Measurements from ENCODE around the gene APOO. TPM values are rescaled to one million over a fixed set of nuclear protein-coding genes. Genes with fewer than 3 reads are reported as not detected.

The APOO gene
- total and polyA plus RNA-seq, 10 donors = 5.8 to 18.0 (median 11.9) TPM

DNA sequence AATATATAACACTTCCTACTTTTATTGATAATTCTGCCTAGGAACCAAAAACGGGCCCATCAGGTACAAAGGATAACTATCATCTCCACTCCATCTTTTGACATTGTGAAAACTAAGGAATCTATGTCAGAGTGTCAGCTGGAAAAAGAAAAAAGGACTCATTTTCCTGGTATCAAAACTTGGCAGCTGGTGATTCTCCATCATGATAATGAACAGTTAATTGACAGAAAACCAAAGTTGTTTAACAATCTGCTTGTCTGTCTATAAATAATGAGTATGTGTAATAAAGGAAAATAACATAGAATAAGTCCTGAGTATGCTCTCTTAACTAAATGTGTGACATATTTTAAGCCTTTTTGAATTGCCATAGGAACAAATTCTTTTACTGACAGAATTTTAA lies 31.5 kb upstream of the APOO start:
- intact Hi-C loops (cut with DNase I; ENCODE audit: low total_unique reads) = no loop called here
- WGBS, 5 donors = 64 to 90% (median 79%) methylated on average over 1 of the region's 1 CpG
- no peaks in the 10 kb centered on the region for H3K9me3 ChIP-seq
- no peak overlapping the region for H3K4me3 ChIP-seq
- no peak overlapping the region for H3K27ac ChIP-seq
- TF ChIP-seq POLR2A (IDR thresholded peaks at IDR 0.05) = no peak
- TF ChIP-seq POLR2AphosphoS5 (IDR thresholded peaks at IDR 0.05) = no peak
- TF ChIP-seq, protein P1, sequence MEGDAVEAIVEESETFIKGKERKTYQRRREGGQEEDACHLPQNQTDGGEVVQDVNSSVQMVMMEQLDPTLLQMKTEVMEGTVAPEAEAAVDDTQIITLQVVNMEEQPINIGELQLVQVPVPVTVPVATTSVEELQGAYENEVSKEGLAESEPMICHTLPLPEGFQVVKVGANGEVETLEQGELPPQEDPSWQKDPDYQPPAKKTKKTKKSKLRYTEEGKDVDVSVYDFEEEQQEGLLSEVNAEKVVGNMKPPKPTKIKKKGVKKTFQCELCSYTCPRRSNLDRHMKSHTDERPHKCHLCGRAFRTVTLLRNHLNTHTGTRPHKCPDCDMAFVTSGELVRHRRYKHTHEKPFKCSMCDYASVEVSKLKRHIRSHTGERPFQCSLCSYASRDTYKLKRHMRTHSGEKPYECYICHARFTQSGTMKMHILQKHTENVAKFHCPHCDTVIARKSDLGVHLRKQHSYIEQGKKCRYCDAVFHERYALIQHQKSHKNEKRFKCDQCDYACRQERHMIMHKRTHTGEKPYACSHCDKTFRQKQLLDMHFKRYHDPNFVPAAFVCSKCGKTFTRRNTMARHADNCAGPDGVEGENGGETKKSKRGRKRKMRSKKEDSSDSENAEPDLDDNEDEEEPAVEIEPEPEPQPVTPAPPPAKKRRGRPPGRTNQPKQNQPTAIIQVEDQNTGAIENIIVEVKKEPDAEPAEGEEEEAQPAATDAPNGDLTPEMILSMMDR (IDR thresholded peaks at IDR 0.05 in 8 of 11, conservative IDR thresholded peaks at IDR 0.05 in 3 of 11) = no peak
- H3K27me3 ChIP-seq (replicated peaks in 1 of 7) = peaks cover 0 to 3% (median 0%) of the 10 kb centered on the region in 7 donors
- no peaks in the 10 kb centered on the region for H3K36me3 ChIP-seq
- DNase-seq = no peak
- H3K4me1 ChIP-seq = no peaks in the 10 kb centered on the region

DNA sequence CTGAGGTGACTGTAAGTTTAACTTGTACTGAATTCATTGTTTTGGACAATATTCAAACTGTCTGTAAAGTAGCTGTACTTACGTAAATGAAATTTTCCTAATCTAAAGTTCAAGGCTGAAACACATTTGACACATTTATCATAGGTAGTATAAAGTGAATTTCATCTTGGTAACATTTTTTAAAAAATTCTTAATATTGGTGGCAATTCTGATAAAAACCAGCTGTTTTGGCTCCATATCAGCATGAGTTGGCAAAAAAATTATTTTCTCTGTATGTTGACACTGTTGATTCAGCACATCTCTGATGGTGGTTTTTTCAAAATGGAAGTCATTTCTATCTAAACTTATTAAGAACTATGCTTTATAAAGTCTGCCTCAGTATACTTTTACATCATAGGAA lies 31.0 kb upstream of the APOO start:
- Histone ChIP-seq H3K27ac (no peak overlapping the region), H3K4me3 (no peak overlapping the region), H3K27me3 (replicated peaks in 1 of 7) (peaks cover 0 to 3% (median 0%) of the 10 kb centered on the region in 7 donors), H3K36me3 (no peaks in the 10 kb centered on the region), H3K9me3 (no peaks in the 10 kb centered on the region), H3K4me1 (no peaks in the 10 kb centered on the region)
- DNase-seq = no peak
- no peak for TF ChIP-seq POLR2A (IDR thresholded peaks at IDR 0.05)
- TF ChIP-seq, protein P1 (IDR thresholded peaks at IDR 0.05 in 8 of 11, conservative IDR thresholded peaks at IDR 0.05 in 3 of 11) = no peak
- no peak for TF ChIP-seq POLR2AphosphoS5 (IDR thresholded peaks at IDR 0.05)
- 67 to 92% (median 89%) methylated on average over 1 of the region's 1 CpG for WGBS, 5 donors
- intact Hi-C loops (cut with DNase I; ENCODE audit: low total_unique reads) = no loop called here

DNA sequence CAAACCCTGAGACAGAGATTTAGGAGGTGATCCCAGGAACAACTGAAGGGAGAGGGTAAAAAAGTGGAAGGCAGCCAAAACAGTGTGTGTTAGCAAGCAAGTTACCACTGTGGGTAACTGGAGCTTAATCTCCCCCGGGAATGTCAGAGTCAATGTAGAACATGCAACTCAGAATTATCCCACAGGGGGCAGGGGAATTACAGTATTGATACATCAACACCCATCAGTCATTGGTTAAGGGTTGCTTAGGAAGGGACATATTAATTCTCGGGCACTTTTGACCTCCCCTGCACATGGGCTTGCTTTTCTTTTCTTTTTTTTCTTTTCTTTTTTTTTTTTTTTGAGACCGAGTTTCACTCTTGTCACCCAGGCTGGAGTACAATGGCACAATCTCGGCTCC lies 29.4 kb upstream of the APOO start:
- TF ChIP-seq POLR2A (IDR thresholded peaks at IDR 0.05) (no peak), POLR2AphosphoS5 (IDR thresholded peaks at IDR 0.05) (no peak)
- TF ChIP-seq, protein P1 (IDR thresholded peaks at IDR 0.05 in 8 of 11, conservative IDR thresholded peaks at IDR 0.05 in 3 of 11) = no peak
- no peak for DNase-seq
- H3K4me1 ChIP-seq = no peaks in the 10 kb centered on the region
- H3K27ac ChIP-seq = no peak overlapping the region
- 67 to 86% (median 69%) methylated on average over 4 of the region's 4 CpGs for WGBS, 5 donors
- peaks cover 0 to 2% (median 0%) of the 10 kb centered on the region in 7 donors for H3K27me3 ChIP-seq (replicated peaks in 1 of 7)
- no peak overlapping the region for H3K4me3 ChIP-seq
- no peaks in the 10 kb centered on the region for H3K36me3 ChIP-seq
- H3K9me3 ChIP-seq = no peaks in the 10 kb centered on the region
- intact Hi-C loops (cut with DNase I; ENCODE audit: low total_unique reads) = no loop called here

DNA sequence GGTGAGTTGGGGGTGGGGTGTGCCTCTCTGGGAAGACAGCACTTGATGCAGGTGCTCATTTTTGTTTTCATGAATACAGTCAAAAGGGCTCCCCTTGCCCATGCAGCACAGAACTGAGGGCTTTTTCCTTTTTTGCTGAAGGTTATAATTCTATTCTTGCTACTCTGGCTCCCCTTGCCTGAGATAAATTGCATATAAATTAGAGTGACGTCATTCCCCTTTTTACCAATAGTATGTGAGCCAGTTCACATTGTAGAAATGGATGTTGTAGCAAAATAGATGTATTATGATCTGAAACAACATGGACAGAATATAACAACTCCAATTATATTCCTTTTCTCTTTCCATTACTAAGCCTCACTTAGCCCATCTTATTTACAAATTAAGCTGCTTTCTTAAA lies 28.4 kb upstream of the APOO start:
- Histone ChIP-seq H3K9me3 (no peaks in the 10 kb centered on the region), H3K4me1 (peaks cover 0 to 4% (median 0%) of the 10 kb centered on the region in 6 donors), H3K27me3 (replicated peaks in 1 of 7) (no peaks in the 10 kb centered on the region), H3K27ac (no peak overlapping the region), H3K4me3 (no peak overlapping the region), H3K36me3 (no peaks in the 10 kb centered on the region)
- 40 to 89% (median 75%) methylated on average over 1 of the region's 1 CpG for WGBS, 5 donors
- intact Hi-C loops (cut with DNase I; ENCODE audit: low total_unique reads) = no loop called here
- no peak for DNase-seq
- TF ChIP-seq POLR2AphosphoS5 (IDR thresholded peaks at IDR 0.05) = no peak
- TF ChIP-seq POLR2A (IDR thresholded peaks at IDR 0.05) = no peak
- TF ChIP-seq, protein P1 (IDR thresholded peaks at IDR 0.05 in 8 of 11, conservative IDR thresholded peaks at IDR 0.05 in 3 of 11) = no peak

Measured in spleen (tissue), 11 donors.